Keratinocyte (primary cell): ENCODE measurements around the gene MSL3B.

ENCODE experiments used
- DNase-seq: peaks from one replicate; pipeline ENCODE4 v3.0.0-alpha.2; 2011; ENCODE audit warnings: low read depth, missing footprints, low spot score
- FAIRE-seq: peaks from 2 replicates; lab custom pipeline; 2011; peaks lifted over from hg19 to GRCh38; lab: Jason Lieb, UNC
- H2AFZ ChIP-seq: 2 replicates; pipeline ENCODE4 v1.6.0; 2012; ENCODE audit warnings: low read length, control low read depth, inconsistent platforms; ENCODE audit not compliant: control insufficient read depth
- H3K27ac ChIP-seq: 2 replicates; pipeline ENCODE4 v1.5.1; 2011; ENCODE audit warnings: low read length; ENCODE audit not compliant: control insufficient read depth, insufficient read depth
- H3K27me3 ChIP-seq: 3 replicates; pipeline ENCODE4 v1.6.0; 2011; ENCODE audit warnings: low read length; ENCODE audit not compliant: control insufficient read depth, insufficient read depth; ENCODE audit errors: extremely low read depth
- H3K36me3 ChIP-seq, 2 experiments: 2 replicates in 1 of 2; 3 replicates in 1 of 2; pipeline ENCODE4 v1.5.1; 2011; ENCODE audit warnings: low read length in 2 of 2, mild to moderate bottlenecking in 1 of 2; ENCODE audit not compliant: control insufficient read depth in 2 of 2, insufficient read depth in 2 of 2; ENCODE audit errors: extremely low read depth in 1 of 2
- H3K4me1 ChIP-seq: 3 replicates; pipeline ENCODE4 v1.5.1; 2011; ENCODE audit warnings: low read length; ENCODE audit not compliant: control insufficient read depth, insufficient read depth; ENCODE audit errors: extremely low read depth
- H3K4me2 ChIP-seq: 3 replicates; pipeline ENCODE4 v1.6.0; 2011; ENCODE audit warnings: low read depth, low read length; ENCODE audit not compliant: control insufficient read depth, insufficient read depth; ENCODE audit errors: extremely low read depth
- H3K4me3 ChIP-seq, 3 experiments: fragments of 200-600 bp in 1 of 3; sonication (generic) in 1 of 3; 2 replicates in 2 of 3; 3 replicates in 1 of 3; pipeline ENCODE4 v1.5.1; 2011 to 2016; ENCODE audit warnings: low read length in 3 of 3, mild to moderate bottlenecking in 3 of 3, control low read depth in 2 of 3, inconsistent platforms in 1 of 3, low read depth in 1 of 3, mixed read lengths in 1 of 3, mixed run types in 1 of 3, moderate library complexity in 1 of 3; ENCODE audit not compliant: control insufficient read depth in 2 of 3, insufficient read depth in 2 of 3; ENCODE audit errors: extremely low read depth in 1 of 3
- H3K79me2 ChIP-seq: 2 replicates; pipeline ENCODE4 v1.6.0; 2012; ENCODE audit warnings: low read length; ENCODE audit not compliant: control insufficient read depth, insufficient read depth
- H3K9ac ChIP-seq: 3 replicates; pipeline ENCODE4 v1.6.0; 2011; ENCODE audit warnings: low read length; ENCODE audit not compliant: control insufficient read depth, insufficient read depth; ENCODE audit errors: extremely low read depth
- H3K9me1 ChIP-seq: 3 replicates; pipeline ENCODE4 v1.6.0; 2011; ENCODE audit warnings: low read length; ENCODE audit not compliant: control insufficient read depth, insufficient read depth; ENCODE audit errors: extremely low read depth
- H3K9me3 ChIP-seq: 2 replicates; pipeline ENCODE4 v1.5.1; 2012; ENCODE audit warnings: low read depth, low read length; ENCODE audit not compliant: control insufficient read depth
- H4K20me1 ChIP-seq: 3 replicates; pipeline ENCODE4 v1.6.0; 2011; ENCODE audit warnings: low read length; ENCODE audit not compliant: control insufficient read depth, insufficient read depth; ENCODE audit errors: extremely low read depth
- EZH2 ChIP-seq: IDR thresholded peaks from one replicate; pipeline ENCODE4 v1.6.1; 2012; ENCODE audit warnings: inconsistent platforms, mild to moderate bottlenecking, low read length, moderate library complexity
- dilution Hi-C: fragments of 300-500 bp; cut with MboI; formaldehyde crosslinking; loops from one replicate; pipeline ENCODE4 v1.7.0; 2020; ENCODE audit warnings: low sequenced_read_pairs; ENCODE audit not compliant: extremely low pct_ligation_motif_present
- TF ChIP-seq, protein P1 (sequence below), 3 experiments: IDR thresholded peaks in 1 of 3; conservative IDR thresholded peaks in 1 of 3; optimal IDR thresholded peaks in 1 of 3; 2 replicates in 2 of 3; 3 replicates in 1 of 3; pipeline versions ENCODE3 to v1.5.1; 2011; ENCODE audit warnings: low read length in 3 of 3, mild to moderate bottlenecking in 3 of 3, moderate library complexity in 2 of 3, control low read depth in 1 of 3, inconsistent platforms in 1 of 3; ENCODE audit not compliant: insufficient read depth in 2 of 3; ENCODE audit errors: extremely low read depth in 1 of 3

MSL3B gene

GRCh38 chr2:233823731-233824121 lies 44.5 kb downstream of the MSL3B start:
- TF ChIP-seq EZH2 = no peak
- TF ChIP-seq, protein P1, sequence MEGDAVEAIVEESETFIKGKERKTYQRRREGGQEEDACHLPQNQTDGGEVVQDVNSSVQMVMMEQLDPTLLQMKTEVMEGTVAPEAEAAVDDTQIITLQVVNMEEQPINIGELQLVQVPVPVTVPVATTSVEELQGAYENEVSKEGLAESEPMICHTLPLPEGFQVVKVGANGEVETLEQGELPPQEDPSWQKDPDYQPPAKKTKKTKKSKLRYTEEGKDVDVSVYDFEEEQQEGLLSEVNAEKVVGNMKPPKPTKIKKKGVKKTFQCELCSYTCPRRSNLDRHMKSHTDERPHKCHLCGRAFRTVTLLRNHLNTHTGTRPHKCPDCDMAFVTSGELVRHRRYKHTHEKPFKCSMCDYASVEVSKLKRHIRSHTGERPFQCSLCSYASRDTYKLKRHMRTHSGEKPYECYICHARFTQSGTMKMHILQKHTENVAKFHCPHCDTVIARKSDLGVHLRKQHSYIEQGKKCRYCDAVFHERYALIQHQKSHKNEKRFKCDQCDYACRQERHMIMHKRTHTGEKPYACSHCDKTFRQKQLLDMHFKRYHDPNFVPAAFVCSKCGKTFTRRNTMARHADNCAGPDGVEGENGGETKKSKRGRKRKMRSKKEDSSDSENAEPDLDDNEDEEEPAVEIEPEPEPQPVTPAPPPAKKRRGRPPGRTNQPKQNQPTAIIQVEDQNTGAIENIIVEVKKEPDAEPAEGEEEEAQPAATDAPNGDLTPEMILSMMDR (optimal IDR thresholded peaks at IDR 0.05 in 1 of 3, IDR thresholded peaks at IDR 0.05 in 1 of 3, conservative IDR thresholded peaks at IDR 0.05 in 1 of 3; ENCODE audit: extremely low read depth in 1 of 3, insufficient read depth in 2 of 3, low read length in 3 of 3) = no peak

DNA sequence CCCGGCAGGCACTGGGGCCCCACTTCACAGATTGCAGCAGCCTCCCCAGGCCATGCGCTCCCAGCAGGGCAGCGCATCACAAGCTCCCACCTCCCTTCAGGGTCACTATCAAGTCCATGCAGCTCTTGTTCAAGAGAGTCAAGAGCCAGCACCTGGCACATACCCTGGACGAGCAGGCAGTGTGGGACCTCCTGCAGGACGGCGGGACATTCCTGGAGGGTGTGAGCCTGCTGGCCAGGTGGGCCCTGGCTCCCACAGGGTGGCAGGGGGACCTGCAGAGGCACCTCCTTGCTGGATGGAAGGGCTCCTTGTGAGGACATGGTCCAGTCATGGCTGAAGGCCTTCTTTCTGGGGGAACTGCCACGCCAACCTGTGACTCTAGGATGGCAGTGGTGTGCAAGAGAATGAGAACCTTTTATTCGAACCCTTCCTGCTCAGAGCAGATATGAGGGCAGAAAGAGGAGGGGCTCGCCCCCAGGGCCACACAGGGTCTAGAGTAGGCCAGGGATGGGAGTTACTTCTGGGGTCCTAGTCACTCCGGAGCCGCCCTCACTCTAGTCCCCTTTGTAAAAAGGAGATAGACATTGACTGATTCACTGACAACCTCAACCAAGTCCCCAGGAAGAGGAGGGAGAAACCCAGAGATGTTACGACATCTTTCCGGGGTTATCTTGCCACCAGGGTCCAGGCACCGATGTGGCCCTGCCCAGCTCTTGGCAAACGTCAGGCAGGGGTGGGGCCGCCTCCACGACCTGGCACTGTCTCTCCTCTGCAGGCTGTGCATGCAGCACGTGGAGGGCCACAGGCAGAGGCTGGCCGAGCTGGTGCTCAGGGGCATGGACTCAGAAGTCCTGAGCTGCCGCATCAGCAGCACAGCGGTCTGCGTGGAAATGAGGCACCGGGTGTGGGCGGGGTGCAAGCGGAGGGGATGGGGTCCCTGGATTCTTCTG lies 45.1 kb downstream of the MSL3B start:
- TF ChIP-seq, protein P1 (optimal IDR thresholded peaks at IDR 0.05 in 1 of 3, IDR thresholded peaks at IDR 0.05 in 1 of 3, conservative IDR thresholded peaks at IDR 0.05 in 1 of 3; ENCODE audit: extremely low read depth in 1 of 3, insufficient read depth in 2 of 3, low read length in 3 of 3) = no peak
- Histone ChIP-seq H3K4me2 (no peak overlapping the region), H3K27ac (no peak overlapping the region), H3K27me3 (peaks cover 5% of the 10 kb centered on the region), H3K4me1 (peaks cover 3% of the 10 kb centered on the region), H3K4me3 (no peak overlapping the region), H2AFZ (no peak overlapping the region), H3K9me1 (no peaks in the 10 kb centered on the region), H4K20me1 (no peaks in the 10 kb centered on the region), H3K9ac (no peak overlapping the region), H3K36me3 (no peaks in the 10 kb centered on the region), H3K79me2 (no peaks in the 10 kb centered on the region), H3K9me3 (no peaks in the 10 kb centered on the region)
- no peak for DNase-seq
- dilution Hi-C loops = no loop called here
- no peak for FAIRE-seq

More at GRCh38 chr2:233823731-233824121, 44.5 kb downstream of the MSL3B start:
- H3K27me3 ChIP-seq = peaks cover 5% of the 10 kb centered on the region
- no peaks in the 10 kb centered on the region for H3K79me2 ChIP-seq
- H3K36me3 ChIP-seq = no peaks in the 10 kb centered on the region
- dilution Hi-C loops = no loop called here
- peaks cover 10% of the 10 kb centered on the region for H3K4me1 ChIP-seq
- no peak overlapping the region for H2AFZ ChIP-seq
- H3K4me2 ChIP-seq = no peak overlapping the region
- DNase-seq (no peak), FAIRE-seq (no peak)
- H3K9me3 ChIP-seq = no peaks in the 10 kb centered on the region
- H3K9me1 ChIP-seq = no peaks in the 10 kb centered on the region
- H3K9ac ChIP-seq = no peak overlapping the region
- no peak overlapping the region for H3K4me3 ChIP-seq
- no peak overlapping the region for H3K27ac ChIP-seq
- no peaks in the 10 kb centered on the region for H4K20me1 ChIP-seq
